SU-DHL-6 (cell line): ENCODE data around the gene SPINK4.

ENCODE experiments used
- H2AFZ ChIP-seq: fragments of 200-600 bp; sonication (generic); 2 replicates; pipeline ENCODE4 v1.6.1; 2014; ENCODE audit warnings: low read depth, mild to moderate bottlenecking, moderate library complexity, mixed read lengths, antibody characterized with exemption, low read length; ENCODE audit not compliant: severe bottlenecking
- H3F3A ChIP-seq: fragments of 200-600 bp; shearing (Covaris generic); 2 replicates; pipeline ENCODE4 v1.6.0; 2016; ENCODE audit warnings: antibody characterized with exemption, mild to moderate bottlenecking; ENCODE audit not compliant: insufficient read depth
- H3K27ac ChIP-seq: fragments of 200-600 bp; sonication (generic); 2 replicates; pipeline ENCODE4 v1.5.1; 2016; ENCODE audit warnings: low read depth, mild to moderate bottlenecking, low read length, moderate library complexity, mixed read lengths
- H3K27me3 ChIP-seq: fragments of 200-600 bp; sonication (generic), shearing (Covaris generic); 2 replicates; pipeline ENCODE4 v1.6.0; 2014; ENCODE audit warnings: mild to moderate bottlenecking, low read length
- H3K36me3 ChIP-seq: fragments of 200-600 bp; sonication (generic); 2 replicates; pipeline ENCODE4 v1.6.1; 2014; ENCODE audit warnings: mild to moderate bottlenecking, low read length, mixed read lengths
- H3K4me2 ChIP-seq: fragments of 300-600, 200-600 bp; shearing (Covaris generic), sonication (generic); 2 replicates; pipeline ENCODE4 v1.6.0; 2014; ENCODE audit warnings: low read length, low read depth, mild to moderate bottlenecking; ENCODE audit not compliant: poor library complexity, severe bottlenecking
- H3K4me3 ChIP-seq: fragments of 200-600 bp; sonication (generic); 2 replicates; pipeline ENCODE4 v1.5.1; 2014; ENCODE audit warnings: antibody characterized with exemption, low read length, mild to moderate bottlenecking, mixed read lengths; ENCODE audit not compliant: insufficient read depth, poor library complexity, severe bottlenecking
- H3K79me2 ChIP-seq: fragments of 200-600 bp; sonication (generic); 2 replicates; pipeline ENCODE4 v1.6.1; 2014; ENCODE audit warnings: mild to moderate bottlenecking, low read length, moderate library complexity; ENCODE audit not compliant: insufficient read depth
- H3K9ac ChIP-seq: fragments of 200-600 bp; sonication (generic); 2 replicates; pipeline ENCODE4 v1.7.0; 2014; ENCODE audit warnings: mild to moderate bottlenecking, low read length
- H3K9me2 ChIP-seq: fragments of 200-600 bp; sonication (generic); replicated peaks from 2 replicates; pipeline ENCODE4 v1.6.1; 2014; ENCODE audit warnings: low read length; ENCODE audit not compliant: insufficient read depth
- H3K9me3 ChIP-seq: fragments of 200-600 bp; sonication (generic); 2 replicates; pipeline ENCODE4 v1.6.1; 2014; ENCODE audit warnings: low read length, mixed read lengths; ENCODE audit not compliant: insufficient read depth
- H4K20me1 ChIP-seq: fragments of 200-600 bp; sonication (generic); 2 replicates; pipeline ENCODE4 v1.6.1; 2014; ENCODE audit warnings: low read depth, mild to moderate bottlenecking, antibody characterized with exemption, low read length, moderate library complexity, mixed read lengths
- CTCF ChIP-seq: fragments of 200-600 bp; sonication (generic); IDR thresholded peaks from one replicate; pipeline ENCODE4 v1.5.1; 2017; ENCODE audit warnings: antibody characterized with exemption, mild to moderate bottlenecking, low read length, moderate library complexity; ENCODE audit not compliant: insufficient read depth, poor library complexity, severe bottlenecking
- EZH2phosphoT487 ChIP-seq: fragments of 200-600 bp; sonication (generic), shearing (Covaris generic); conservative IDR thresholded peaks from 2 replicates; pipeline ENCODE4 v1.6.1; 2018; ENCODE audit warnings: mild to moderate bottlenecking, antibody characterized with exemption, low read length, moderate library complexity, mixed read lengths

The SPINK4 gene

GRCh38 chr9:33239921-33240320 lies at the start of gene SPINK4:
Gene SPINK4, plus strand, starts transcription at chr9:33240167. Its CDS starts 42 bp downstream, at chr9:33240209.
- H3K9me3 ChIP-seq, result no peaks in the 10 kb centered on the region
- H3K4me2 ChIP-seq, result no peak within 1 kb of the TSS
- H3K4me3 ChIP-seq, result no peak within 1 kb of the TSS
- no peaks in the 10 kb centered on the region for H3K9me2 ChIP-seq
- H3K27ac ChIP-seq, result no peak within 1 kb of the TSS
- no peaks in the 10 kb centered on the region for H3K27me3 ChIP-seq
- H4K20me1 ChIP-seq, result no peaks in the 10 kb centered on the region
- H3K79me2 ChIP-seq, result no peaks in the 10 kb centered on the region
- no peaks in the 10 kb centered on the region for H3K36me3 ChIP-seq
- TF ChIP-seq CTCF (no peak), EZH2phosphoT487 (no peak)
- H3F3A ChIP-seq, result no peaks in the 10 kb centered on the region
- no peak within 1 kb of the TSS for H2AFZ ChIP-seq
- no peak within 1 kb of the TSS for H3K9ac ChIP-seq

GRCh38 chr9:33192493-33193255 lies 47.3 kb upstream of the SPINK4 start:
- TF ChIP-seq EZH2phosphoT487 (no peak), CTCF (no peak)
- Histone ChIP-seq H3K9me3 (no peaks in the 10 kb centered on the region), H3K4me2 (no peak overlapping the region), H3K9me2 (no peaks in the 10 kb centered on the region), H3K27ac (no peak overlapping the region), H3F3A (no peaks in the 10 kb centered on the region), H3K36me3 (no peaks in the 10 kb centered on the region), H2AFZ (no peak overlapping the region), H3K79me2 (no peaks in the 10 kb centered on the region), H3K9ac (no peak overlapping the region), H3K4me3 (no peak overlapping the region), H4K20me1 (no peaks in the 10 kb centered on the region), H3K27me3 (0 out of 2 replicates have a peak, but pooled peaks cover 2% of the 10 kb centered on the region)

GRCh38 chr9:33193818-33194217 lies 46.1 kb upstream of the SPINK4 start:
- H3K4me3 ChIP-seq, result no peak overlapping the region
- 0 out of 2 replicates have a peak, but pooled peaks cover 2% of the 10 kb centered on the region for H3K27me3 ChIP-seq
- H3F3A ChIP-seq, result no peaks in the 10 kb centered on the region
- H4K20me1 ChIP-seq, result no peaks in the 10 kb centered on the region
- TF ChIP-seq EZH2phosphoT487 (no peak), CTCF (no peak)
- no peak overlapping the region for H2AFZ ChIP-seq
- no peaks in the 10 kb centered on the region for H3K9me2 ChIP-seq
- no peak overlapping the region for H3K9ac ChIP-seq
- H3K36me3 ChIP-seq, result no peaks in the 10 kb centered on the region
- no peaks in the 10 kb centered on the region for H3K9me3 ChIP-seq
- H3K4me2 ChIP-seq, result no peak overlapping the region
- no peak overlapping the region for H3K27ac ChIP-seq
- H3K79me2 ChIP-seq, result no peaks in the 10 kb centered on the region
